ENCODE data around the gene SLC25A45.
A peak's percentile ranks its signal among the peaks of the same experiment; 100 is the strongest.

SLC25A45 gene

DNA sequence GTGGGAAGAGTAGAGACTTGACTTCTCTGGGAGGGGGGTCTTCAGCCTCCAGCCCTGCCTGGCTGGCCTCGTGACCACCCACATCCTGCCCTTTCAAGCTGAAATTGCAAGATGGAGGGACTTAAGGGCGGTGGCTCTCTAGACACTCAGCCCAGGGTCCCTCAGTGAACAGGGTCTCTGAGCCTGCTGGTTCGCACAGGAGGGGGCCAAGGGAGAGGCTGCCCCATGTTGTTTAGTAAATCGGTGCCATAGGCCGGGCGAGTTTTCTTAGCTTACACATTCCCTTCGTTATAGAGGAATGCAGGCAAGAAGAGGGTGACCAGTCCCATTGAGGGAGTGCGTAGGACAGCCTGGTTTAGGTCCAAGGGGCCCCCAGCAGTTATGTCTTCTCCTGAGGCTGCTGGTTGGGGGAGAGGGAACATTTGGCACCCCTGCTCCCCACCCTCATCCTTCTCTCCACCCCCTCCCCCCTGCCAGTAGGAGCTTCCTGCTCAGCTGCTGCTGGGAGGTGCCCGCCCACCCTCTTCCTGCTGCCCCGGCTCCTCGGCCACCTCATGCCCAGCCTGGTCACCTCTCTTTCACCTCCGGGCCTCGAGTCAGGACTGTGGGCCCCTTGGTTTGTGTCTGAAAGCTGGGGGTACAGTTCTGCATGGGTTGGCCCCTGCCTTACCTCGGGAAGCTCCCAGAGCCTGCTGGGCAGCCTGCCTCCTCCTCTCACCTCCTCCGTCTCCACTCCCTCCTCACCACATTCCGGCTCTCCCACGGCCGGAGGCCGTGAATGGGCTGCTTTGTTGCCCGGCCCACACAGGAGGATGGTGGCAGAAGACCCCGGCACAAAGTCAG, 7.9 kb upstream of the SLC25A45 start:
- Histone ChIP-seq H3K4me1 (peaks cover 0 to 66% (median 47%) of the 10 kb centered on the region in 4 donors), H3K27ac (peak overlapping the region; percentile 50 to 64), H3K4me3 (peak overlapping the region in 1 of 2 donors; percentile 11), H3K36me3 (peaks cover 0 to 48% (median 25%) of the 10 kb centered on the region in 3 donors), H3K9me3 (no peaks in the 10 kb centered on the region), H3K27me3 (no peaks in the 10 kb centered on the region)
- intact Hi-C loops (cut with DNase I; ENCODE audit: low total_unique reads) = loop anchor here (2.0 kb wide), 1 partner anchor 18 kb away; no protein-coding TSS in a partner anchor
- DNase-seq = no peak
- TF ChIP-seq, protein P1, sequence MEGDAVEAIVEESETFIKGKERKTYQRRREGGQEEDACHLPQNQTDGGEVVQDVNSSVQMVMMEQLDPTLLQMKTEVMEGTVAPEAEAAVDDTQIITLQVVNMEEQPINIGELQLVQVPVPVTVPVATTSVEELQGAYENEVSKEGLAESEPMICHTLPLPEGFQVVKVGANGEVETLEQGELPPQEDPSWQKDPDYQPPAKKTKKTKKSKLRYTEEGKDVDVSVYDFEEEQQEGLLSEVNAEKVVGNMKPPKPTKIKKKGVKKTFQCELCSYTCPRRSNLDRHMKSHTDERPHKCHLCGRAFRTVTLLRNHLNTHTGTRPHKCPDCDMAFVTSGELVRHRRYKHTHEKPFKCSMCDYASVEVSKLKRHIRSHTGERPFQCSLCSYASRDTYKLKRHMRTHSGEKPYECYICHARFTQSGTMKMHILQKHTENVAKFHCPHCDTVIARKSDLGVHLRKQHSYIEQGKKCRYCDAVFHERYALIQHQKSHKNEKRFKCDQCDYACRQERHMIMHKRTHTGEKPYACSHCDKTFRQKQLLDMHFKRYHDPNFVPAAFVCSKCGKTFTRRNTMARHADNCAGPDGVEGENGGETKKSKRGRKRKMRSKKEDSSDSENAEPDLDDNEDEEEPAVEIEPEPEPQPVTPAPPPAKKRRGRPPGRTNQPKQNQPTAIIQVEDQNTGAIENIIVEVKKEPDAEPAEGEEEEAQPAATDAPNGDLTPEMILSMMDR (IDR thresholded peaks at IDR 0.05) = no peak

DNA sequence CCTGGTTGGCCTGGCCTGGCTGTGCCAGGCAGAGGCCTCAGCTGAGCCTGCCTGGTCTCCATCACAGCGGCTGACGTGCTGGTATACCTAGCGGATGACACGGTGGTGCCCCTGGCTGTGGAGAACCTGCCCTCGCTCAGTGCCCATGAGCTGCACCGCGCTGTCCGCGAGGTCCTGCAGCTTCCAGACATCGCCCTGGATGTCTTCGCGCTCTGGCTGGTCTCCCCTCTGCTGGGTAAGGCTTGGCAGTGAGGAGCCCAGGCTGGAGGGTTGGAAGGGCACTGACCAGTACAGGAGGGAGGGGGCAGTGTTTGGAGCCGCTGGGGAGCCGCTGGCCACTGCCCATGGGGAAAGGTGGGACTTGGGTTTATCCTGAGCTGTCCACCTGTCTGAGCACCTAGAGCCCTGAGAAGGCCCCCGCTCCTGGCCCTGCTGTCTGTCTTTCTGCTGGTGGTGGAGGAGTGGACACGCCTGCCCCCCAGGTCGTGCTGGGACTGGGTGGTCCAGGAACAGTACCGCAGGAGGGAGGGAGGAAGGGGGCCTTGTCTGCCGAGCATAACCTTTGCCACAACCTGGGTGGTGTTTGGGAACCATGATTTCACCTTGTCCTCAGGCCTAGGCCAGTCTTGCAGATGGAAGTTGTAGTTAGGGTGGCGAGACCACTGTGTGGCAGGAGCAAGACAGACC, 7.0 kb upstream of the SLC25A45 start:
- Histone ChIP-seq H3K36me3 (peaks cover 0 to 39% (median 16%) of the 10 kb centered on the region in 3 donors), H3K9me3 (no peaks in the 10 kb centered on the region), H3K4me1 (peaks cover 0 to 71% (median 48%) of the 10 kb centered on the region in 4 donors), H3K27me3 (no peaks in the 10 kb centered on the region), H3K4me3 (no peak overlapping the region), H3K27ac (peak overlapping the region; percentile 50 to 64)
- DNase-seq = no peak
- TF ChIP-seq, protein P1 (IDR thresholded peaks at IDR 0.05) = no peak
- intact Hi-C loops (cut with DNase I; ENCODE audit: low total_unique reads) = no loop called here

DNA sequence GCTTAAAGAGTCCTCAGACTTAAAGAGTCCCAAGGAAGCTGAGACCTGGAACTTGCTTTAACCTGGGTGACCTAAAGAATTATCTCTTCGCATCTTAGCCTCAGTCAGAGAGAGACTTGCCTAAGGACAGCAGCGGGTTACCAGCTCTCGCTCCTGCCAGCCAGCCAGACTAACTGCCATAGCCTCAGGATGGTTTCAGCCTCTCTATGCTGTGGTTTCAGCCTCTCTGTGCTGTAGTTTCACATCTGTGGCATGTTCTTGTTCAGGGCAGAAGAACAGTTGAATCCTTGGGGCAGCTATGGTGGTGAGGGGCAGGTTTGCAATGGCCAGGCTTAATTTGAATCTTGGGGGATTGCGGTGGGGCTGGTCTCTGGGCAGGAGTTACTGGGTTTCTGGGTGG, 6.3 kb upstream of the SLC25A45 start:
- DNase-seq = no peak
- TF ChIP-seq, protein P1 (IDR thresholded peaks at IDR 0.05) = no peak
- Histone ChIP-seq H3K27me3 (no peaks in the 10 kb centered on the region), H3K9me3 (no peaks in the 10 kb centered on the region), H3K27ac (no peak overlapping the region), H3K36me3 (peaks cover 0 to 32% (median 9%) of the 10 kb centered on the region in 3 donors), H3K4me1 (peaks cover 0 to 77% (median 51%) of the 10 kb centered on the region in 4 donors), H3K4me3 (no peak overlapping the region)
- intact Hi-C loops (cut with DNase I; ENCODE audit: low total_unique reads) = no loop called here

DNA sequence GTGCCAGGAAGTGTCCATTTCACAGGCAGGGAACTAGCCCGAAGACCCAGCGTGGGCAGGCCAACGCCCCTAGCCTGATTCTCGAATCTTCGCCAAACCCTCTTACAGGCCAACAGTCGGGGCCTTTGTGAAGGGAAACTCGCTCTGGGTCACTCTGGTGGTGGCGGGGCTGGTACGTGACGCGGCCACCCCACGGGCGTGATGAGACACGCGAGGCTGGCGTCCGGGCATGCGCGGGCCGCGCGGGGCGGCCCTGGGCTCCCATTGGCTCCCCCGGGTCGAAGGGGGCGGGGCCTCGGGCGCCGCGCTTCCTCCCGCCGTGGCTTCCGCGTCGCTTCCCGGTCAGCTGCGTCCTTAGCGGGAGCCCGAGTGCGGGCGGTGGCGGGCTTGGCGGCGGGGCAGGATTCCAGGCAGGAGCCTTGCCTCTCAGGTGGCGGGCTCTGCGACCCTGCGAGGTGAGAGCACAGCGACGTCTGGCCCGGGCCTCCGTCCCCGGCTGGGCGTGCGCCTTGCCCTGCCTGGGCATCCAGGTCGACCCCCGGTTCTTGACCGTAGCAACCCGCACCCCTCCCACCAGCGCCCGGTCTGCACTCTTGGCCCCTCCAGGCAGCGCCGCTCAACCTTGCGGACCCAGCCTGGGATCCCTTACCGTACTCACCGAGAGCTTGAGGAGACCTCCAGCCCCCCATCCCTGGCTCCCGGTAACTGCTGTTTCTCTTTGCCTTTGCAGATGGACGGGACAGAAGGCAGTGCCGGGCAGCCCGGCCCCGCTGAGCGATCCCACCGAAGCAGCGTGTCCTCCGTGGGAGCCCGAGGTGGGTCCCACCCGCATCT, 4.1 kb upstream of the SLC25A45 start, which contains the start of gene FRMD8:
TSS of gene FRMD8 (plus strand) at position 331 of the 834 bp plus-strand sequence. CDS start at position 731, 400 bp downstream.
- DNase-seq = peak; percentile 92 to 96
- intact Hi-C loops (cut with DNase I; ENCODE audit: low total_unique reads) = no loop called here
- Histone ChIP-seq H3K4me1 (peaks cover 9 to 83% (median 66%) of the 10 kb centered on the region in 4 donors), H3K27me3 (no peaks in the 10 kb centered on the region), H3K27ac (peak within 1 kb of the TSS; percentile 96 to 97), H3K9me3 (no peaks in the 10 kb centered on the region), H3K4me3 (peak within 1 kb of the TSS; percentile 88 to 93), H3K36me3 (peaks cover 0 to 17% (median 0%) of the 10 kb centered on the region in 3 donors)
- TF ChIP-seq, protein P1 (IDR thresholded peaks at IDR 0.05) = no peak

DNA sequence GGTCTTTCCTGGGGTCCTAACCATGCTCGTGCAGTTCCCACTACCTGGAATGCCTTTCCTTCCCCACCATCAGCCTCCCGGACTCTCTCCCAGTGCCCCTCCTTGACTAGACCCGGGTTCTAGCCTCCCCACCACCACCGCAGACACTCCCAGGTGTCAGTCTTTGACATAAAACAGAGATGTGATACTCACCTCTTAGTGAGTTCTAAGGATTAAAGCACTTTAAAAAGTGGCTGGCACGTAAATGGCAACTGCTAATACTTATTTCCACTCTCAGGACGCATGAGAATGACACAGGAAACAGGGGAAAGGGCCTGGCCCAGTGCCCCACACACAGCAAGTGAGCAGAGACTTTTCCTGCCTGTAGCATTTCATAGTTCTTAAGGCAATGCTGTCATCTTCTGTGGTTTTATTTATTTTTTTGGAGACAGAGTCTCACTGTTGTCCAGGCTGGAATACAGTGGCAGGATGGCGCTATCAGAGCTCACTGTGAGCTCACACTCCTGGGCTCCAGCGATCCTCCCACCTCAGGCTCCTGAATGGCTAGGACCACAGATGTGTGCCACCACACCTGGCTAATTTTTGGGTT, 1.9 kb upstream of the SLC25A45 start:
- peaks cover 9 to 71% (median 57%) of the 10 kb centered on the region in 4 donors for H3K4me1 ChIP-seq
- H3K36me3 ChIP-seq = peaks cover 0 to 13% (median 0%) of the 10 kb centered on the region in 3 donors
- intact Hi-C loops (cut with DNase I; ENCODE audit: low total_unique reads) = no loop called here
- H3K4me3 ChIP-seq = no peak overlapping the region
- no peaks in the 10 kb centered on the region for H3K9me3 ChIP-seq
- no peak for DNase-seq
- no peaks in the 10 kb centered on the region for H3K27me3 ChIP-seq
- TF ChIP-seq, protein P1 (IDR thresholded peaks at IDR 0.05) = no peak
- peak overlapping the region; percentile 96 to 97 for H3K27ac ChIP-seq
